K562 treated with DMSO at 1 percent for 48 hours (cell line): ENCODE results near the gene CHRNA4. TPM values are rescaled to one million over a fixed set of nuclear protein-coding genes. Genes with fewer than 3 reads are reported as not detected.

Experiments
- total RNA-seq: library from RNA; unstranded; fragments of 300-600 nt; gene quantifications from 2 replicates; pipeline ENCODE4 v1.2.3, GENCODE V29; 2022; ENCODE audit warnings: low replicate concordance; ENCODE audit errors: extremely low read depth

Gene CHRNA4
- not detected in 2 replicates for total RNA-seq

DNA sequence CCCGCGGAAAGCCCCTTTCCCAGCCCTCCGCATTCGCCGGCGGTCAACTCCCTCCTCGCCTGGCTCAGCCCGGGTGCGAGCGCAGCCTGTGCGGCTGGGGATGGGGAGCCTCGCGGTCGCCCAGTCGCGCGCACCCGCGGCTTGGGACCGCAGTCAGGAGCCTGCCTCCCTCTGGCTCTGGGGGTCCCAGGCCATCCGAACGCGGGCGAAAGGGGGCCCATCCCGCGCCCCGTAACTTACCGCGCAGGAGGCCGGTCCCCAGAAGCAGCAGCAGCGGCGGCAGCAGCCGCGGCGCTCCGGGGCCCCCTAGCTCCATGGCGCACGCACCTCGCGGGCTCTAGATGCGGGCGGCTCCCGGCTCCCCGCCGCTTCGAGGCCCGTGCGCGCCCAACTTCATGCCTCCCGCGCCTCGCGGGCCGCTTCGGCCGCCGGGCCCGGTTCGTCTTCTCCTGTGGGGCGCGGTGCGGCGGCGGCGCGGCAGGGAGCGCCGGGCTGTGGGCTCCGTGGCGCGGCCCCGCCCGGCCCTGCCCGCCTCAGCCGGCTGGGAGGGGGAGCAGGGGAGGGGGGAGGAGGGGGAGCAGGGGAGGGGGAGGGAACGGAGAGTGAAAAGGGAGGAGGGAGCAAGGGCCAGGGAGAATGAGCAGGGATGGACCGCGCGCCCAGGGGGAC lies at the start of gene CHRNA4:
TSS of gene CHRNA4 (minus strand) at position 500 of the 669 bp plus-strand sequence. CDS start at position 316, 184 bp downstream.

Other genes starting within 250 kb of the CHRNA4 start
- gene YTHDF1, start 145.2 kb downstream of the CHRNA4 start, total RNA-seq = not detected in 2 replicates
- gene BIRC7, start 125.4 kb downstream of the CHRNA4 start, total RNA-seq = not detected in 2 replicates
- gene NKAIN4, start 106.9 kb downstream of the CHRNA4 start, total RNA-seq = not detected in 2 replicates
- gene ARFGAP1, start 88.5 kb downstream of the CHRNA4 start, total RNA-seq = 409 TPM in 1 of 2 replicates, not detected in the other
- not detected in 2 replicates for gene COL20A1, start 68.2 kb downstream of the CHRNA4 start, total RNA-seq
- gene KCNQ2, start 111.3 kb upstream of the CHRNA4 start, total RNA-seq = not detected in 2 replicates
- gene EEF1A2, start 137.7 kb upstream of the CHRNA4 start, total RNA-seq = not detected in 2 replicates
- not detected in 2 replicates for gene PPDPF, start 159.4 kb upstream of the CHRNA4 start, total RNA-seq
- gene PTK6, start 176.0 kb upstream of the CHRNA4 start, total RNA-seq = not detected in 2 replicates
- gene SRMS, start 186.4 kb upstream of the CHRNA4 start, total RNA-seq = not detected in 2 replicates
- not detected in 2 replicates for gene FNDC11, start 192.8 kb upstream of the CHRNA4 start, total RNA-seq
- 57.1 TPM in 1 of 2 replicates, not detected in the other for gene HELZ2, start 212.9 kb upstream of the CHRNA4 start, total RNA-seq